Sigmoid colon (tissue), 7 donors: ENCODE results near the gene CATSPERD. TPM values are rescaled to one million over a fixed set of nuclear protein-coding genes. Genes with fewer than 3 reads are reported as not detected.
A peak's percentile ranks its signal among the peaks of the same experiment; 100 is the strongest.

Experiments used
- DNase-seq: peaks from one replicate; pipeline ENCODE4 v3.0.0-alpha.2; 2019
- H3K27ac ChIP-seq, 4 donors: fragments of 200-600 bp; sonication (generic); one replicate each; pipeline ENCODE4 v1.5.1; 2016 to 2019; ENCODE audit warnings: mild to moderate bottlenecking in 1 of 4
- H3K27me3 ChIP-seq, 3 donors: fragments of 200-600 bp; sonication (generic); one replicate each; pipeline ENCODE4 v1.5.1; 2019; ENCODE audit warnings: mild to moderate bottlenecking in 1 of 3
- H3K36me3 ChIP-seq, 4 donors: fragments of 200-600 bp; sonication (generic); one replicate each; pipeline ENCODE4 v1.5.1; 2016 to 2019
- H3K4me1 ChIP-seq, 4 donors: fragments of 200-600 bp; sonication (generic); one replicate each; pipeline ENCODE4 v1.5.1; 2017 to 2019
- H3K4me3 ChIP-seq, 4 donors: fragments of 200-600 bp; sonication (generic); one replicate each; pipeline ENCODE4 v1.5.1; 2017 to 2019; ENCODE audit warnings: mild to moderate bottlenecking in 2 of 4, moderate library complexity in 1 of 4
- H3K9me3 ChIP-seq, 4 donors: fragments of 200-600 bp in 3 of 4; sonication (generic) in 3 of 4; one replicate each; pipeline versions ENCODE4 v1.5.1 to v1.6.1; 2013 to 2019
- EP300 ChIP-seq, 4 donors: sonication (generic); formaldehyde crosslinking; IDR thresholded peaks; one replicate each; pipeline ENCODE4 v1.6.1; 2017; ENCODE audit warnings: antibody characterized with exemption in 4 of 4
- POLR2A ChIP-seq, 2 donors: fragments of 450-650 bp; IDR thresholded peaks; one replicate each; pipeline ENCODE4 v1.6.1; 2016; ENCODE audit warnings: antibody characterized with exemption in 2 of 2, mild to moderate bottlenecking in 2 of 2, moderate library complexity in 2 of 2
- POLR2AphosphoS5 ChIP-seq, 4 donors: sonication (generic); formaldehyde crosslinking; IDR thresholded peaks; one replicate each; pipeline ENCODE4 v1.6.1; 2017; ENCODE audit warnings: antibody characterized with exemption in 4 of 4
- WGBS, 2 donors: extraction: QIAGEN DNeasy Blood & Tissue Kit; methylation state at CpG; one replicate each; pipeline ENCODE4 v1.1.7; 2013; 5-methylcytosine and 5-hydroxymethylcytosine counted together
- intact Hi-C: fragments of 100-400 bp; cut with DNase I; formaldehyde crosslinking; loops from one replicate; pipeline ENCODE4 v1.15.1; 2023
- polyA plus RNA-seq, 3 donors: library from polyadenylated mRNA; stranded (reverse); fragments of 200-250 nt; gene quantifications; one replicate each; pipeline ENCODE4 v1.2.3, GENCODE V29; 2013
- total RNA-seq, 4 donors: library from RNA; depleted of rRNA; stranded (reverse); fragments of >200 nt; gene quantifications; one replicate each; pipeline ENCODE4 v1.1.0, GENCODE V29; 2016
- TF ChIP-seq, protein P1 (sequence below), 4 experiments: fragments of 450-650 bp in 3 of 4; fragments of 200-600 bp in 1 of 4; IDR thresholded peaks; one replicate each; pipeline ENCODE4 v1.5.1; 2016 to 2019; ENCODE audit warnings: antibody characterized with exemption in 4 of 4, mild to moderate bottlenecking in 3 of 4, moderate library complexity in 2 of 4
- donor health status: healthy with polysubstance abuse.
- donor health status: Bipolar disorder and iron deficiency.
- donor health status: healthy.

CATSPERD gene
- total and polyA plus RNA-seq, 7 donors, result not detected

DNA sequence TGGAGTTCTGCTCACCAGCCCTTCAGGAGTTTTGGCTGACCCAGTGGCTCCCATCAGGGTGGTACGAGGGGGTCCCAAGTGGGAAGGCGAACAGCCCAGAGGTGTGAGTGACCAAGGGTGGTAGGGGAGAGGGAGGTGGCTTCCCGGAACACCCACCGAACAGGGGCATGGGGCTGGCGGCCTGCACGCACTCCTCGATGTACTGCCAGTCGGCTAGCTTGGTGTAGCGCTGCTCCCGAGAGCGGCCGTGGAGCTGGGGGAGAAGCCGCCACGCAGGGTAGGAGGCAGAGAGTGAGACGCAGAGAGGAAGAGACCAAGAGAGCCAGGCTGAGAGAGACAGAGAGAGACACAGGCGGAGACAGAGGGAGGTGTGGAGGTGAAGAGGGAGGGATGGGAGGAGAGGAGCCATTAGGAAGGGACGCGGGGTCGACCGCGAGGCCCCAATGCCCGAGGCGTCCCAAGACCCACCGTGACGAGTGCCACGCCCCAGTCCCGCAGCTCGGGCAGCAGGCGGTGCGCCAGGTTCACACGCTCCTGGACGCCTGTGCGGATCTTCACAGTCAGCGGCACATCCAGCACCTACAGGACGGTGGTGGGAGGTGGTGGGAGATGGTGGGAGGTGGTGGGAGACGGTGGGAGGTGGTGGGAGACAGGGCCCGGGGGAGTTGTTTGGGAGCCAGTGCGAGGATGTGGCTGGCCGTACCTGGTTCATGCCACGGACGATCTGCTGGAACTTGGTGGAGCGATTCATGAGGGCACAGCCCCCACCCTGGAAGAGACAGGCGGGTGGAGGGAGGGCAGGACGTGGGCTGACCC is 66.4 kb downstream of the CATSPERD start:
- DNase-seq, result peak; percentile 63
- Histone ChIP-seq H3K27ac (no peak overlapping the region), H3K27me3 (no peaks in the 10 kb centered on the region), H3K4me3 (no peak overlapping the region), H3K36me3 (peaks cover 36 to 63% (median 49%) of the 10 kb centered on the region in 4 donors), H3K4me1 (peaks cover 2 to 9% (median 9%) of the 10 kb centered on the region in 4 donors), H3K9me3 (no peaks in the 10 kb centered on the region)
- WGBS, 2 donors, result 89 to 93% methylated on average over 44 of the region's 44 CpGs
- no peak for TF ChIP-seq POLR2A (IDR thresholded peaks at IDR 0.05)
- TF ChIP-seq POLR2AphosphoS5 (IDR thresholded peaks at IDR 0.05), result no peak
- no peak for TF ChIP-seq EP300 (IDR thresholded peaks at IDR 0.05)
- TF ChIP-seq, protein P1, sequence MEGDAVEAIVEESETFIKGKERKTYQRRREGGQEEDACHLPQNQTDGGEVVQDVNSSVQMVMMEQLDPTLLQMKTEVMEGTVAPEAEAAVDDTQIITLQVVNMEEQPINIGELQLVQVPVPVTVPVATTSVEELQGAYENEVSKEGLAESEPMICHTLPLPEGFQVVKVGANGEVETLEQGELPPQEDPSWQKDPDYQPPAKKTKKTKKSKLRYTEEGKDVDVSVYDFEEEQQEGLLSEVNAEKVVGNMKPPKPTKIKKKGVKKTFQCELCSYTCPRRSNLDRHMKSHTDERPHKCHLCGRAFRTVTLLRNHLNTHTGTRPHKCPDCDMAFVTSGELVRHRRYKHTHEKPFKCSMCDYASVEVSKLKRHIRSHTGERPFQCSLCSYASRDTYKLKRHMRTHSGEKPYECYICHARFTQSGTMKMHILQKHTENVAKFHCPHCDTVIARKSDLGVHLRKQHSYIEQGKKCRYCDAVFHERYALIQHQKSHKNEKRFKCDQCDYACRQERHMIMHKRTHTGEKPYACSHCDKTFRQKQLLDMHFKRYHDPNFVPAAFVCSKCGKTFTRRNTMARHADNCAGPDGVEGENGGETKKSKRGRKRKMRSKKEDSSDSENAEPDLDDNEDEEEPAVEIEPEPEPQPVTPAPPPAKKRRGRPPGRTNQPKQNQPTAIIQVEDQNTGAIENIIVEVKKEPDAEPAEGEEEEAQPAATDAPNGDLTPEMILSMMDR (IDR thresholded peaks at IDR 0.05), result no peak
- intact Hi-C loops, result no loop called here

GRCh38 chr19:5787409-5788182 is 67.2 kb downstream of the CATSPERD start:
- Histone ChIP-seq H3K4me1 (peaks cover 2 to 9% (median 9%) of the 10 kb centered on the region in 4 donors), H3K27me3 (no peaks in the 10 kb centered on the region), H3K27ac (no peak overlapping the region), H3K36me3 (peaks cover 36 to 63% (median 49%) of the 10 kb centered on the region in 4 donors), H3K9me3 (no peaks in the 10 kb centered on the region), H3K4me3 (no peak overlapping the region)
- WGBS, 2 donors, result 94% methylated on average over 39 of the region's 39 CpGs
- peak; percentile 65 for DNase-seq
- TF ChIP-seq POLR2AphosphoS5 (IDR thresholded peaks at IDR 0.05) (no peak), EP300 (IDR thresholded peaks at IDR 0.05) (no peak), POLR2A (IDR thresholded peaks at IDR 0.05) (no peak)
- TF ChIP-seq, protein P1 (IDR thresholded peaks at IDR 0.05), result no peak
- intact Hi-C loops, result no loop called here

GRCh38 chr19:5788422-5788821 is 68.0 kb downstream of the CATSPERD start:
- no peaks in the 10 kb centered on the region for H3K9me3 ChIP-seq
- H3K36me3 ChIP-seq, result peaks cover 36 to 63% (median 49%) of the 10 kb centered on the region in 4 donors
- WGBS, 2 donors, result 89 to 96% methylated on average over 5 of the region's 5 CpGs
- intact Hi-C loops, result no loop called here
- H3K27me3 ChIP-seq, result no peaks in the 10 kb centered on the region
- DNase-seq, result no peak
- TF ChIP-seq POLR2AphosphoS5 (IDR thresholded peaks at IDR 0.05), result no peak
- TF ChIP-seq, protein P1 (IDR thresholded peaks at IDR 0.05), result no peak
- no peak for TF ChIP-seq POLR2A (IDR thresholded peaks at IDR 0.05)
- no peak for TF ChIP-seq EP300 (IDR thresholded peaks at IDR 0.05)
- no peak overlapping the region for H3K27ac ChIP-seq
- peaks cover 2 to 9% (median 9%) of the 10 kb centered on the region in 4 donors for H3K4me1 ChIP-seq
- no peak overlapping the region for H3K4me3 ChIP-seq

GRCh38 chr19:5789351-5789761 is 68.9 kb downstream of the CATSPERD start:
- DNase-seq, result no peak
- H3K27me3 ChIP-seq, result no peaks in the 10 kb centered on the region
- H3K27ac ChIP-seq, result no peak overlapping the region
- no peak for TF ChIP-seq POLR2A (IDR thresholded peaks at IDR 0.05)
- TF ChIP-seq EP300 (IDR thresholded peaks at IDR 0.05), result no peak
- TF ChIP-seq POLR2AphosphoS5 (IDR thresholded peaks at IDR 0.05), result no peak
- TF ChIP-seq, protein P1 (IDR thresholded peaks at IDR 0.05), result no peak
- peaks cover 36 to 58% (median 48%) of the 10 kb centered on the region in 4 donors for H3K36me3 ChIP-seq
- WGBS, 2 donors, result 96 to 97% methylated on average over 39 of the region's 39 CpGs
- intact Hi-C loops, result no loop called here
- H3K4me1 ChIP-seq, result peaks cover 2 to 9% (median 9%) of the 10 kb centered on the region in 4 donors
- H3K9me3 ChIP-seq, result no peaks in the 10 kb centered on the region
- H3K4me3 ChIP-seq, result no peak overlapping the region
